PC-3 (cell line): ENCODE data around the gene EARS2. TPM values are rescaled to one million over a fixed set of nuclear protein-coding genes. Genes with fewer than 3 reads are reported as not detected.

Experiments
- ATAC-seq: fragments of 200-7000 bp; cut with Tn5 transposase; 2 replicates; pipeline ENCODE4 v1.9.1; 2020; ENCODE audit warnings: mild to moderate bottlenecking, moderate library complexity
- BruUV-seq: library from RNA; stranded (reverse); fragments of 400-500 nt; replicated peaks from 2 replicates; lab custom pipeline; 2021; lab: Mats Ljungman, UMichigan
- CTCF ChIA-PET: fragments of 300-600 bp; sonication (Branson Sonifier 250); formaldehyde crosslinking; loops from one replicate; lab custom pipeline; 2022; ENCODE audit warnings: antibody characterized with exemption; lab: Charles Lee
- POLR2A ChIA-PET: fragments of 300-600 bp; sonication (Branson Sonifier 250); formaldehyde crosslinking; loops from one replicate; lab custom pipeline; 2022; ENCODE audit warnings: antibody characterized with exemption; ENCODE audit not compliant: unreplicated experiment; lab: Charles Lee
- DNase-seq: peaks from one replicate; pipeline ENCODE4 v3.0.0-alpha.2; 2015
- H2AFZ ChIP-seq: fragments of 300-600 bp; sonication (generic); 2 replicates; pipeline ENCODE4 v1.6.0; 2016; ENCODE audit warnings: antibody characterized with exemption, low read length
- H3F3A ChIP-seq: fragments of 300-600 bp; sonication (generic); one replicate; pipeline ENCODE4 v1.6.0; 2017; ENCODE audit warnings: antibody characterized with exemption, low read length, control low read depth, mild to moderate bottlenecking; ENCODE audit not compliant: unreplicated experiment
- H3K27ac ChIP-seq: fragments of 300-600 bp; sonication (generic); 2 replicates; pipeline ENCODE4 v1.5.1; 2016; ENCODE audit warnings: mild to moderate bottlenecking, low read length
- H3K27me3 ChIP-seq: fragments of 300-600 bp; sonication (generic); 2 replicates; pipeline ENCODE4 v1.6.1; 2016; ENCODE audit warnings: low read length, mixed read lengths
- H3K36me3 ChIP-seq: fragments of 300-600 bp; sonication (generic); 2 replicates; pipeline ENCODE4 v1.6.1; 2016; ENCODE audit warnings: low read depth, mixed run types, low read length, mixed read lengths
- H3K4me1 ChIP-seq: fragments of 300-600 bp; sonication (generic); 2 replicates; pipeline ENCODE4 v1.5.1; 2016; ENCODE audit warnings: low read length; ENCODE audit not compliant: insufficient read depth
- H3K4me2 ChIP-seq: fragments of 300-600 bp; sonication (generic); 2 replicates; pipeline ENCODE4 v1.6.0; 2016; ENCODE audit warnings: low read length
- H3K4me3 ChIP-seq: fragments of 300-600 bp; sonication (generic); 2 replicates; pipeline ENCODE4 v1.5.1; 2016; ENCODE audit warnings: mild to moderate bottlenecking, low read length, mixed read lengths
- H3K79me2 ChIP-seq: fragments of 300-600 bp; sonication (generic); 2 replicates; pipeline ENCODE4 v1.6.1; 2017; ENCODE audit warnings: low read length, mixed read lengths
- H3K9ac ChIP-seq: fragments of 300-600 bp; sonication (generic); 2 replicates; pipeline ENCODE4 v1.6.0; 2016; ENCODE audit warnings: mild to moderate bottlenecking, low read length
- H3K9me2 ChIP-seq: fragments of 300-600 bp; sonication (generic); replicated peaks from 2 replicates; pipeline ENCODE4 v1.6.1; 2016; ENCODE audit warnings: mixed run types, low read length, mixed read lengths
- H3K9me3 ChIP-seq: fragments of 300-600 bp; sonication (generic); 2 replicates; pipeline ENCODE4 v1.6.1; 2016; ENCODE audit warnings: low read length, mixed read lengths
- H4K20me1 ChIP-seq: fragments of 300-600 bp; sonication (generic); 2 replicates; pipeline ENCODE4 v1.6.1; 2016; ENCODE audit warnings: low read length, mixed read lengths
- EZH2 ChIP-seq: fragments of 300-600 bp; sonication (generic); IDR thresholded peaks from one replicate; pipeline ENCODE4 v1.6.1; 2017; ENCODE audit warnings: antibody characterized with exemption, mild to moderate bottlenecking, low read length; ENCODE audit not compliant: unreplicated experiment
- EZH2phosphoT487 ChIP-seq: fragments of 300-600 bp; sonication (generic); IDR thresholded peaks from 2 replicates; pipeline ENCODE4 v1.6.1; 2018; ENCODE audit warnings: mild to moderate bottlenecking, antibody characterized with exemption, low read length, borderline replicate concordance
- intact Hi-C: fragments of 100-400 bp; cut with micrococcal nuclease; formaldehyde crosslinking; loops from 2 replicates; pipeline ENCODE4 v1.9.0; 2023
- total RNA-seq: library from RNA; depleted of rRNA; stranded (reverse); fragments of >200 nt; gene quantifications from 2 replicates; pipeline ENCODE4 v1.2.3, GENCODE V29; 2014
- TF ChIP-seq, protein P1 (sequence below): fragments of 300-600 bp; sonication (generic); conservative IDR thresholded peaks from 2 replicates; pipeline ENCODE4 v1.5.1; 2017; ENCODE audit warnings: antibody characterized with exemption, low read depth, mild to moderate bottlenecking, low read length

The EARS2 gene
- total RNA-seq, 1 experiment from 2014 or later, result 23.7 TPM

DNA sequence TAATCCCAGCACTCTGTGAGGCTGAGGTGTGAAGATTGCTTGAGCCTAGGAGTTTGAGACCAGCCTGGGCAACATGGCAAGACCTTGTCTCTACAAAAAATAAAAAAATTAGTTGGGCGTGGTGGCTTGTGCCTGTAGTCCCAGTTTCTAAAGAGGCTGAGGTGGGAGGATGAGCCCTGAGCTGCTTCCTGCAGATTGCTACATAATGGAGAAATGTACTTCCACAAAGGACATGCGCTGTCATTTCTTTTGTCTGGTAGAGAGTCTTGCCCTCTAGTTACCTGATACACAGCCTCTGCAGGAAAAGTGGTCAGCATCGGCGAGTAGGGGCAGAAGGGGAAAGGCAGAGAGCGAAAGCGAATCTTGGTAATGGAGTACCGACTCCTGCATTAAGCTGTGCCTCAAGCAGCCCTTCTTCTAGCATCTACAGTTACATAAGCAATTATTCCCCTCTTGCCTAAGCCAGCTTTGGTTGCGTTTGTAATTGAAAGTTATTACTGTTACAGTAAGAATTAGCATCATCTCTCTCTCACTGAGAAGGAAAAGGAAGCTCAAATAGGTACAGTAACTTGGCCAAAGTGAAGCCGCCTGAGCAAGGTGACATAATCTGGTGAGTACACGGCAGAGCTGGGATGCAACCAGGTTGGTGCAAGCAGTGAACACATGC is 28.4 kb downstream of the EARS2 start:
- Histone ChIP-seq H3K4me1 (no peaks in the 10 kb centered on the region), H3K79me2 (no peaks in the 10 kb centered on the region), H3F3A (no peaks in the 10 kb centered on the region), H3K4me3 (no peak overlapping the region), H2AFZ (no peak overlapping the region), H3K9ac (no peak overlapping the region), H3K9me3 (no peaks in the 10 kb centered on the region), H4K20me1 (no peaks in the 10 kb centered on the region), H3K9me2 (no peaks in the 10 kb centered on the region), H3K27me3 (no peaks in the 10 kb centered on the region), H3K27ac (no peak overlapping the region), H3K4me2 (no peak overlapping the region), H3K36me3 (no peaks in the 10 kb centered on the region)
- no TSS peak for BruUV-seq
- ATAC-seq, result no peak
- ChIA-PET POLR2A (no interaction called here), CTCF (no interaction called here)
- intact Hi-C loops, result no loop called here
- DNase-seq, result no peak
- TF ChIP-seq EZH2phosphoT487 (no peak), EZH2 (no peak)
- TF ChIP-seq, protein P1, sequence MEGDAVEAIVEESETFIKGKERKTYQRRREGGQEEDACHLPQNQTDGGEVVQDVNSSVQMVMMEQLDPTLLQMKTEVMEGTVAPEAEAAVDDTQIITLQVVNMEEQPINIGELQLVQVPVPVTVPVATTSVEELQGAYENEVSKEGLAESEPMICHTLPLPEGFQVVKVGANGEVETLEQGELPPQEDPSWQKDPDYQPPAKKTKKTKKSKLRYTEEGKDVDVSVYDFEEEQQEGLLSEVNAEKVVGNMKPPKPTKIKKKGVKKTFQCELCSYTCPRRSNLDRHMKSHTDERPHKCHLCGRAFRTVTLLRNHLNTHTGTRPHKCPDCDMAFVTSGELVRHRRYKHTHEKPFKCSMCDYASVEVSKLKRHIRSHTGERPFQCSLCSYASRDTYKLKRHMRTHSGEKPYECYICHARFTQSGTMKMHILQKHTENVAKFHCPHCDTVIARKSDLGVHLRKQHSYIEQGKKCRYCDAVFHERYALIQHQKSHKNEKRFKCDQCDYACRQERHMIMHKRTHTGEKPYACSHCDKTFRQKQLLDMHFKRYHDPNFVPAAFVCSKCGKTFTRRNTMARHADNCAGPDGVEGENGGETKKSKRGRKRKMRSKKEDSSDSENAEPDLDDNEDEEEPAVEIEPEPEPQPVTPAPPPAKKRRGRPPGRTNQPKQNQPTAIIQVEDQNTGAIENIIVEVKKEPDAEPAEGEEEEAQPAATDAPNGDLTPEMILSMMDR, result no peak

DNA sequence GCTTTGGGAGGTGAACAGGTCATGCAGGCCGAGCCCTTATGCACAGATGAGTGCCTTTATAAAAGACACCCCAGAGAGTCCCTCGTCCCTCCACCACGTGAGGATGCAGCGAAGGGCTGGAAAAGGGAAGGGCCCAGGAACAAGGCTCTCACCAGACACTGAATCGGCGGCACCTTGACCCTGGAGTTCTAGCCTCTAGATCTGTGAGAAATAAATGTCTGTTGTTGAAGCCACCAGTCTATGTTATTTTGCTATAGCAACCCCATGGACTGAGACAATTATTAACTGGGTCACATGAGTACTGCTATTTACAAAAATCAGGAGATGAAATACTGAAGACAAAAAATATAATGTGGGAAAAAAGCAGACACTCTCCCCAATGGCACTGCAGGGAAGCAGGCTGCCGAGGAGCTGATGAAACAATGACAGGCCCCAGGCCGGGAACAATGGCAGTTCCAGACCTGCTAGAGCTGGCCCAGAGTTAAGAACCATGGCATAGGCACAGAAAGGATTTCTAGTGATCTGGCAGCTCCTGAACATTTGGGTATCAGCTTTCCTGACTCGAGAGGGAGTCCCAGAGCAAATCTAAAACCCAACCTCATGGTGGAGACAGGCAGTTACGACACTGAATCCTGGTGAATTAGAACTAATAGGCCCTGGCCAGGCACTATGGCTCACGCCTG is 29.0 kb downstream of the EARS2 start:
- no peaks in the 10 kb centered on the region for H3K9me2 ChIP-seq
- ChIA-PET POLR2A (no interaction called here), CTCF (no interaction called here)
- no TSS peak for BruUV-seq
- H2AFZ ChIP-seq, result no peak overlapping the region
- no peak overlapping the region for H3K9ac ChIP-seq
- no peaks in the 10 kb centered on the region for H3F3A ChIP-seq
- H3K4me2 ChIP-seq, result no peak overlapping the region
- H3K4me1 ChIP-seq, result no peaks in the 10 kb centered on the region
- DNase-seq, result no peak
- TF ChIP-seq, protein P1, result no peak
- TF ChIP-seq EZH2 (no peak), EZH2phosphoT487 (no peak)
- no peak overlapping the region for H3K27ac ChIP-seq
- H3K36me3 ChIP-seq, result no peaks in the 10 kb centered on the region
- no peaks in the 10 kb centered on the region for H3K79me2 ChIP-seq
- no peaks in the 10 kb centered on the region for H3K9me3 ChIP-seq
- no peak overlapping the region for H3K4me3 ChIP-seq
- H3K27me3 ChIP-seq, result no peaks in the 10 kb centered on the region
- H4K20me1 ChIP-seq, result no peaks in the 10 kb centered on the region
- ATAC-seq, result no peak
- intact Hi-C loops, result no loop called here

DNA sequence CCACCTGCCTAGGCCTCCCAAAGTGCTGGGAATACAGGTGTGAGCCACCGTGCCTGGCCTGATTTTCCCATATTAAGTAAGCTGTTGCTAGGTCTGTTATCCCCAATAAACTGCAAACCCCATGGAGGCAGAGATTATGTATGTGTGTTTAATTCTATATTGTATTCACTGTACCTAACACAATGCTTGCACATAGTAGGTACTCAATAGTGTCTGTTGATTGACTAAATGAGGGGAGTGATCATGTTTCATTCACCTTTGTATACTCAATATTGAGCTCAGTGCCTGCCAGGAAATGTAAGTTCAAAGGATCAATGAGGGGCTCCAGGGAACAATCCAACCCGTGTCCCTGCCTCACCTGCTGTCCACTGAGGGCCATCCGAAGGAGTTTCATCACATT is 32.3 kb downstream of the EARS2 start:
- DNase-seq (no peak), ATAC-seq (no peak)
- Histone ChIP-seq H3K4me2 (no peak overlapping the region), H3K9me3 (no peaks in the 10 kb centered on the region), H3K36me3 (peaks cover 2% of the 10 kb centered on the region; the same call in 1 of the 2 replicates), H3K79me2 (no peaks in the 10 kb centered on the region), H3F3A (no peaks in the 10 kb centered on the region), H3K27me3 (no peaks in the 10 kb centered on the region), H3K9ac (no peak overlapping the region), H3K27ac (no peak overlapping the region), H2AFZ (no peak overlapping the region), H4K20me1 (no peaks in the 10 kb centered on the region), H3K4me3 (no peak overlapping the region), H3K9me2 (no peaks in the 10 kb centered on the region), H3K4me1 (no peaks in the 10 kb centered on the region)
- intact Hi-C loops, result loop anchor here (5.0 kb wide), 1 partner anchor 53 kb away; no protein-coding TSS in a partner anchor
- no TSS peak for BruUV-seq
- CTCF ChIA-PET, result no interaction called here
- TF ChIP-seq EZH2phosphoT487, result no peak
- TF ChIP-seq, protein P1, result no peak
- TF ChIP-seq EZH2, result no peak
- POLR2A ChIA-PET, result no interaction called here
